GM12891 (cell line): ENCODE measurements around the gene KRTAP5-11.
A peak's percentile ranks its signal among the peaks of the same experiment; 100 is the strongest.
"Not testable (repeated sequence)": the region's sequence is repeated elsewhere in the genome, so short reads cannot be mapped to it uniquely, and the experiment has no call there.

ENCODE experiments used
- DNase-seq: peaks from one replicate; pipeline ENCODE4 v3.0.0; 2011; ENCODE audit warnings: low spot score; ENCODE audit not compliant: insufficient read length
- FAIRE-seq: peaks from 2 replicates; lab custom pipeline; 2011; peaks lifted over from hg19 to GRCh38; lab: Jason Lieb, UNC
- PAX5 ChIP-seq: IDR thresholded peaks from 2 replicates; pipeline ENCODE4 v1.6.1; 2011; ENCODE audit warnings: low read length, moderate library complexity, mild to moderate bottlenecking; ENCODE audit not compliant: insufficient read depth, severe bottlenecking
- POLR2A ChIP-seq: IDR thresholded peaks from 2 replicates; pipeline ENCODE4 v1.6.1; 2011; ENCODE audit warnings: low read depth, low read length, control low read depth
- POLR2AphosphoS5 ChIP-seq: IDR thresholded peaks from 2 replicates; pipeline ENCODE4 v1.6.1; 2011; ENCODE audit warnings: low read depth, low read length, control low read depth
- POU2F2 ChIP-seq: IDR thresholded peaks from 2 replicates; pipeline ENCODE4 v1.6.1; 2011; ENCODE audit warnings: low read depth, mild to moderate bottlenecking, control low read depth, low read length, moderate library complexity
- SPI1 ChIP-seq: IDR thresholded peaks from 2 replicates; pipeline ENCODE4 v1.6.1; 2011; ENCODE audit warnings: low read depth, low read length, control low read depth
- TAF1 ChIP-seq: IDR thresholded peaks from 2 replicates; pipeline ENCODE4 v1.6.1; 2011; ENCODE audit warnings: low read depth, low read length, control low read depth

Gene KRTAP5-11

GRCh38 chr11:71588314-71588713 is 5.6 kb upstream of the KRTAP5-11 start:
- not testable (repeated sequence) for FAIRE-seq, DNase-seq

GRCh38 chr11:71585673-71586072 is 3.0 kb upstream of the KRTAP5-11 start:
- DNase-seq, FAIRE-seq: not testable (repeated sequence)

GRCh38 chr11:71582969-71583368 is 294 bp upstream of the KRTAP5-11 start:
- not testable (repeated sequence) for DNase-seq, FAIRE-seq

GRCh38 chr11:71581826-71582225 is 849 bp downstream of the KRTAP5-11 start:
- no peak for FAIRE-seq
- DNase-seq = no peak
- TF ChIP-seq POLR2AphosphoS5 (no peak), PAX5 (no peak), SPI1 (no peak), TAF1 (no peak), POU2F2 (no peak), POLR2A (no peak)

- no peak for TF ChIP-seq PAX5
- TF ChIP-seq SPI1 = no peak
- no peak for TF ChIP-seq POLR2AphosphoS5
- no peak for TF ChIP-seq POU2F2
- no peak for TF ChIP-seq TAF1
- no peak for TF ChIP-seq POLR2A
- DNase-seq (peak; percentile 43), FAIRE-seq (no peak)
Observed at GRCh38 chr11:71580057-71581003, 2.3 kb downstream of the KRTAP5-11 start.

GRCh38 chr11:71579513-71579912 is 3.2 kb downstream of the KRTAP5-11 start:
- DNase-seq, FAIRE-seq: not testable (repeated sequence)

- no peak for TF ChIP-seq TAF1
- FAIRE-seq = no peak
- DNase-seq = no peak
Observed at GRCh38 chr11:71577469-71578004, 5.1 kb downstream of the KRTAP5-11 start.

GRCh38 chr11:71576688-71577465 is 5.8 kb downstream of the KRTAP5-11 start:
- not testable (repeated sequence) for FAIRE-seq, DNase-seq

- no peak for FAIRE-seq
- no peak for DNase-seq
- TF ChIP-seq PAX5 = no peak
- TF ChIP-seq POU2F2 = no peak
- no peak for TF ChIP-seq TAF1
- no peak for TF ChIP-seq POLR2AphosphoS5
- TF ChIP-seq POLR2A = no peak
- no peak for TF ChIP-seq SPI1
Observed at GRCh38 chr11:71575723-71576424, 6.8 kb downstream of the KRTAP5-11 start.

- no peak for TF ChIP-seq POLR2A
- no peak for TF ChIP-seq PAX5
- no peak for TF ChIP-seq TAF1
- no peak for TF ChIP-seq SPI1
- TF ChIP-seq POU2F2 = no peak
- no peak for TF ChIP-seq POLR2AphosphoS5
- DNase-seq = no peak
- no peak for FAIRE-seq
Observed at GRCh38 chr11:71574418-71574817, 8.3 kb downstream of the KRTAP5-11 start.
